HG02970 (cell line): Measurements from ENCODE around the gene MDM4.
"Not testable (repeated sequence)": the region's sequence is repeated elsewhere in the genome, so short reads cannot be mapped to it uniquely, and the experiment has no call there.

ENCODE experiments used
- ATAC-seq: cut with Tn5 transposase; IDR thresholded peaks from one replicate; pipeline ENCODE4 v1.9.1; 2021; ENCODE audit warnings: mild to moderate bottlenecking, moderate library complexity, moderate number of reproducible peaks; ENCODE audit not compliant: unreplicated experiment, low FRiP score

The MDM4 gene

GRCh38 chr1:204560002-204560401 is 43.8 kb downstream of the MDM4 start:
- not testable (repeated sequence) for ATAC-seq

- ATAC-seq: no peak
Observed at GRCh38 chr1:204560590-204561150, 44.5 kb downstream of the MDM4 start.

- no peak for ATAC-seq
Observed at GRCh38 chr1:204562075-204562990, 46.1 kb downstream of the MDM4 start.

- ATAC-seq: no peak
Observed at GRCh38 chr1:204563307-204563706, 47.1 kb downstream of the MDM4 start.

- no peak for ATAC-seq
Observed at GRCh38 chr1:204563780-204564179, 47.6 kb downstream of the MDM4 start.

DNA sequence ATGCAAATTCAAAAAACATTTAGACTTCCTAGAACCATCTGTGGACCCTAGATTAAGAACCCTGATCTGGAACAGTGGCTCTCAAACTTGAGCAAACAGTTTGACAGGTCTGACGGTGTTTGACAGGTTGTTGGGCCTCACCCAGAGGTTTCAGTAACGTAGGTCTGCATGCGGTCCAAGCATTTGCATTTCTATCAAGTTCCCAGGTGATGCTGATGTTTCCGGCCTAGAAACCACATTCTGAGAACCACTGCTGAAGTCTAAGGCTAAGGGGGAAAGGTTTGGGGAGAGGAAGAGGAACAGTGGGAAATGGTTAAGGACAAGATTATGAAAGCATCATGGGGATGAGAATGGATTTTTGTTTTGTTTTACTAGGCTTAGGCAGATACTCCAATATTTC is 48.6 kb downstream of the MDM4 start:
- ATAC-seq: peak; percentile 50

DNA sequence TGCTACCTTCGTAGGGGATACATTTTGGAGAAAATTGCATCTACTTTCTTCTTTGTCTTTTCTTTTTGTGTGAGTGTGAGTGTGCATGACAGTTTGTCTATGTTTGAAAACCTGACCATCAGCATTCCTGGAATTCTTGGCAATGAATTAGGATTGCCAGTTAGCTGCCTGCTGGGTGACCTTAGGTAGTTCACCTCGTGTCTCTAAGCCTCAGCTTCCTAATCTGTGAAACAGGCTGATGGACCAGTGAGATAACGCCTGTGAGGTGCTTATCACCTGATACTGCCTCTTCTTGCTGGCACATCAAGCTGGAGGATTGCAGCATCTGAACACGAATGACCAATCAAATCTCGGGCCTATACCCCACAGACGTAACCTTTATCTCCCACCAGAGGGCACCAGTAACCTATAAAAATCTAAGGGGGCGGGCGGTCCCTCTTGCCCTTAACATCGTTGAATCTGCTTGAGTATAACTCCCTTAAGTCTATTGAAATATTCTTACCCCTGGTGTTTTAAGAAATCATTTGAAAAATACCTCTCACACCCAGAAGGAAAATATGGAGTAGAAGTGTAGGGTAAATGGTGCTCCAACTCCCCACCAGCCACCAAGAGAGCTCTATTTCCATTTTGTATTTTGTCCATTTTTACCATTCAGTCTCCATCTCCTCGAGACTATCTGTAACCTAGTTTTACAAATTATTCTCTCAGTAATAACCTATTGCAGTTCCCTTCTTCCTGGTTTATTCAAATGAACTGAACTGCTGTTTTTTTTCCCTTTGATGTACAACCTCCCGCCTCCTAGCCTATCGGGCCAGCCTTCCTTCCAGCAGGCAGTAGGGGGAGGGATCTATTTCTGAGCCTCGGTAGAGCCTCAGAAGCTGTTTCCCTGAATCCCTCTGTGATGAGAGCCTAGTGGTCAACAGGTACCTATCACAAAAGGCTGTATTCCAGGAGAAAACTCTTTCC is 49.7 kb downstream of the MDM4 start:
- no peak for ATAC-seq

- ATAC-seq: no peak
Observed at GRCh38 chr1:204566583-204566955, 50.4 kb downstream of the MDM4 start.

DNA sequence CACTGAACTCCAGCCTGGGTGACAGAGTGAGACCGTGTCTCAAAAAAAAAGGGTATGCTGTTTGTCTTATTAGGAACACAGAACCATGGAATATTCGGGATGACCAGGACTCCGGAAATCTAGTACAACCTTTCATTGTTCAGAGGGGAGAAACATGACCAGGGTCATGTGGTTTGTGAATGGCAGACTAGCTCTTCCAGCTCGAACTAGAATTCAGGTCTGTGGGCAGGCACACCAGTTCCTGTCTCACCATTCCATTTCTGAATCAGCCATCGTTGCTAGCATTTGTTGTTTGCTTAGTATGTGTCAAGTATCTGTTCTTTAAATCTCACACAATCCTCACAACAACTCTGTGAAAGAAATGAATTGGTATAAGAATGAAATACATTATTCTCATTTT is 50.9 kb downstream of the MDM4 start:
- ATAC-seq: no peak

GRCh38 chr1:204568576-204569315 is 52.5 kb downstream of the MDM4 start:
- ATAC-seq: no peak

DNA sequence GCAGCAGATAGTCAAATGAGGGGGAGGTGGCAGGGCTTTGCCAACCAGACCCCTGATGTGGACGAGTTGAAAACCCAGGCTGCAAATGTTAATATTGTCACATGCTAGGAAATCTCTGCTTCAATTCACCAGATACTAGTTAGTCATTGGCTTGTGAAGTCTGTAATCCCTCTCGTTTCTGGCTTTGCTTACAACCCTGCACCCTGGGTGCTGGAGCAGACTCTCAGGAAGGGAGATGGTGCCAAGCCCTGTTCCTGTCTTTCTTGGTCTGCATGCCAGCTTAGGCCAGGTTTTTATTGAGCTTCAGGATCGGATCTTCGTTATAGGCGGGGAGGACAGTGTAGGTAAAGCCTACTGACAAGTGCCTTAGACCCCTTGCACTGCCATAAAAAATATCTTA is 53.3 kb downstream of the MDM4 start:
- ATAC-seq: no peak

DNA sequence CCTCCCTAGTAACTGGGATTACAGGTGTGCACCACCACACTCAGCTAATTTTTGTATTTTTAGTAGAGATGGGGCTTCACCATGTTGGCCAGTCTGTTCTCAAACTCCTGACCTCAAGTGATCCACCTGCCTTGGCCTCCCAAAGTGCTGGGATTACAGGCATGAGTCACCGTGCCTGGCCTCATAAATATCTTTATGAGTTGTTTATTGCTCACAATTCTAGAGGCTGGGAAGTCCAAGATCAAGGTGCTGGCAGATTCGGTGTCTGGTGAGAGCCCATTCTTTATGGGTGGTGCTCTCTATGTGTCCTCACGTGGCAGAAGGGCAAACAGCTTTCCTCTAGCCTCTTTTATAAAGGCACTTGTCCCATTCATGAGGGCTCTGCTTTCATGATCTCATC is 53.8 kb downstream of the MDM4 start:
- not testable (repeated sequence) for ATAC-seq

DNA sequence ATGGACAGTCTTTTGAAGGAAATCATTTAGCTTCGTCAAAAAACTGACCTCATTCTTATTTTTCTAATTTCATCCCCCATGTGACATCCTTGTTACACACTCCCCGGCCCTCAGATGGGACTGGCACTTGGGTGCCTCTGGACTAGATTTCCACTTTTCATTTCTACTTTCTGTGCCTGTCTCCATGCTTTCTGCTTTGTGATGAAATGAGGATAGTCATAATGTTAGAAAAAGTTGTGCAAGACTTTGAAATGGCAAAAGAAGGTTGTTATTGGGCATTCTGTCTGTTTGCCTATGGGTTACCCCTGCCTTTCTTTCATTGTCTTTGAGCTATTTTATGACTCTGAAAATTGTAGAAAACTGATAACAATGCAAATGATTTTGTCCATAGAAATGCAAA is 54.9 kb downstream of the MDM4 start:
- ATAC-seq: no peak

GRCh38 chr1:204571631-204572030 is 55.4 kb downstream of the MDM4 start:
- no peak for ATAC-seq

GRCh38 chr1:204572923-204573922 is 57.0 kb downstream of the MDM4 start:
- no peak for ATAC-seq

- ATAC-seq: no peak
Observed at GRCh38 chr1:204574016-204574864, 58.0 kb downstream of the MDM4 start.

GRCh38 chr1:204574865-204575163 is 58.6 kb downstream of the MDM4 start:
- ATAC-seq: no peak
